T-helper 2 cell (primary cell): ENCODE results near the gene GJE1.
"Not testable (repeated sequence)": the region's sequence is repeated elsewhere in the genome, so short reads cannot be mapped to it uniquely, and the experiment has no call there.

Experiments
- DNase-seq, 5 experiments: peaks; one replicate each; pipeline versions ENCODE4 v3.0.0 to v3.0.0-alpha.2; 2012 to 2022
- total RNA-seq, 2 donors: gene quantifications; one replicate each; lab custom pipeline; 2026; lab: John Stamatoyannopoulos, UW

The GJE1 gene
- 0 reads per million in 2 donors for total RNA-seq

- no peak for DNase-seq
These were observed at the start of gene GJE1 for GRCh38 chr6:142132625-142133024. Gene GJE1, plus strand, starts transcription at chr6:142132925. Its CDS starts 234 bp downstream, at chr6:142133159.

- no peak for DNase-seq
These were observed 44.5 kb upstream of the GJE1 start for GRCh38 chr6:142087950-142088857.

- no peak for DNase-seq
These were observed 43.9 kb upstream of the GJE1 start for GRCh38 chr6:142088858-142089216.

- DNase-seq = not testable (repeated sequence)
These were observed 27.9 kb upstream of the GJE1 start for GRCh38 chr6:142104820-142105219.

GRCh38 chr6:142110820-142111219, 21.9 kb upstream of the GJE1 start:
- not testable (repeated sequence) for DNase-seq

- DNase-seq = peak in 4 of 5 experiments; percentile 31 to 54 (median 41)
These were observed 20.2 kb upstream of the GJE1 start for GRCh38 chr6:142112451-142113061.

- DNase-seq = no peak
These were observed 15.4 kb upstream of the GJE1 start for GRCh38 chr6:142117366-142117765.

GRCh38 chr6:142118328-142118727, 14.4 kb upstream of the GJE1 start:
- DNase-seq = no peak

- DNase-seq = no peak
These were observed 13.8 kb upstream of the GJE1 start for GRCh38 chr6:142118925-142119324.

GRCh38 chr6:142121342-142121741, 11.4 kb upstream of the GJE1 start:
- DNase-seq = no peak

- DNase-seq = no peak
These were observed 1.9 kb upstream of the GJE1 start for GRCh38 chr6:142130814-142131213.

GRCh38 chr6:142138876-142139275, 6.2 kb downstream of the GJE1 start:
- no peak for DNase-seq

- DNase-seq = not testable (repeated sequence)
These were observed 8.8 kb downstream of the GJE1 start for GRCh38 chr6:142141531-142141930.

- peak; percentile 83 to 100 (median 94) for DNase-seq
These were observed 14.3 kb downstream of the GJE1 start, which contains the start of the genes NMBR and VTA1 for GRCh38 chr6:142146828-142147662. Gene NMBR, minus strand, starts transcription at chr6:142147122. Its CDS starts 58,464 bp downstream, at chr6:142088658. Gene VTA1, plus strand, starts transcription at chr6:142147263. Its CDS starts 25 bp downstream, at chr6:142147288.

GRCh38 chr6:142152746-142153145, 20.0 kb downstream of the GJE1 start:
- no peak for DNase-seq

- DNase-seq = no peak
These were observed 20.5 kb downstream of the GJE1 start for GRCh38 chr6:142153196-142153595.

GRCh38 chr6:142154336-142154735, 21.6 kb downstream of the GJE1 start:
- DNase-seq = no peak

- DNase-seq = no peak
These were observed 22.4 kb downstream of the GJE1 start for GRCh38 chr6:142155091-142155490.

- DNase-seq = peak in 1 of 5 experiments; percentile 14
These were observed 23.4 kb downstream of the GJE1 start for GRCh38 chr6:142155895-142156757.

- not testable (repeated sequence) for DNase-seq
These were observed 24.0 kb downstream of the GJE1 start for GRCh38 chr6:142156758-142157068.

- DNase-seq = no peak
These were observed 30.1 kb downstream of the GJE1 start for GRCh38 chr6:142162780-142163179.

GRCh38 chr6:142165227-142165626, 32.5 kb downstream of the GJE1 start:
- no peak for DNase-seq
